Stromal cell of bone marrow (primary cell): ENCODE data around the gene COG6.

ENCODE experiments used
- DNase-seq: peaks from one replicate; pipeline ENCODE4 v3.0.0-alpha.2; 2012; ENCODE audit warnings: low read depth

The COG6 gene

GRCh38 chr13:39770221-39771090, 115.0 kb downstream of the COG6 start:
- no peak for DNase-seq

DNA sequence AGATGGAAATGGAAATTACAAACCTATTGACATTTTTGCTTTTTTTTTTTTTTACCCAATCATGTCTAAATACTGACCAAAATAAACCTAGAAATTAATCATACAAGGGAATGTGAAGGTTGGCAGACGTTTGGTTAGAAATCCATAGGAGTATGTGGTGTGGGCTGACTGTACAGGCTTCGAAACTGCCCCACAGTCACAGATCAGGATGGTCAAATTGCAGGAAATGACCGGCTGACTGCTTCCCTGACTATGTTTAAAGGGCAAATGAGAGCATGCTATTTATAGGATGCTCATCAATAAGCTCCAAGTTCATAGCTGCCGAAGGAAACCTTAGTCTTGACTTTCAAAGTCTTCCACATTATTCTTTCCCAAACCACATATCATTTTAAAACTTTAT, 118.4 kb downstream of the COG6 start:
- peak; percentile 32 for DNase-seq

DNA sequence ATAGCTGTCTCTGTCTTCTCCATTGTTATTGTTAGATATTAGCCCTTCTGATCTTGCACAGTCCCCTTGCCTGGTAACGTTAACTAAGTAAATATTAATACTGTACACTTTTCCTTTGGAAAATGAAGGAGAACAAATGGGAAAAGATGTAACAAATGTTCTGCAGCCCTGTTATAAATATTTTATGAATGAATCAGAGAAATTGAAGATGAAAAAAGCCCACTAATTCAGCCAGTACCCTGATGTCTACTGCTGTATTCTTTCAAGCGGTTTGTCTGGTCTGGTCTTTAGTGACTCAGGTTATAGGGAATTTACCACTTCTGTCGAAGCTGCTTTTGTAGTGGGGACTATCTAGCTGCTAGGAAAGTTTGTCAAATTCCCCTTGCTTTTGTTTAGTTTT, 121.0 kb downstream of the COG6 start:
- DNase-seq = peak; percentile 13

DNA sequence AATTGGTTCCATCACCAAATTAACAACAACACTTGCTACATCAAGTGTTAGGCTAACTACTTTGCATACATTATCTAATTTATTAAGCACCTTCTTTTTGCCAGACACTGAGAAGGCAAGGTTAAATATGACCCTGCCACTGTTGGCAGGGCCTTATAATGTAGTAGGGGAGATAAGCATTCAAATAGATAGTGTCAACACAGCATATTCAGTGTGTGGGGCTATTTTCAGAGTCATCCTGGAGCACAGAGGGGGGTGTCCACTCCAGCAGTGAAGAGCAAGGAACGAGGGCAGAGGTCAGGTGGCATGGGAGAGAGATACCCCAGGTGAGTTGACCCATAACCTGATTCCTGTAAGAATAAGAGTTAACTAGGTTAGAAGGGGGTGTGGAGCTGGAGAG, 121.6 kb downstream of the COG6 start:
- DNase-seq = no peak

- DNase-seq = peak; percentile 61
Observed at GRCh38 chr13:39777527-39778061, 122.1 kb downstream of the COG6 start.

- DNase-seq = no peak
Observed at GRCh38 chr13:39779337-39780265, 124.1 kb downstream of the COG6 start.

DNA sequence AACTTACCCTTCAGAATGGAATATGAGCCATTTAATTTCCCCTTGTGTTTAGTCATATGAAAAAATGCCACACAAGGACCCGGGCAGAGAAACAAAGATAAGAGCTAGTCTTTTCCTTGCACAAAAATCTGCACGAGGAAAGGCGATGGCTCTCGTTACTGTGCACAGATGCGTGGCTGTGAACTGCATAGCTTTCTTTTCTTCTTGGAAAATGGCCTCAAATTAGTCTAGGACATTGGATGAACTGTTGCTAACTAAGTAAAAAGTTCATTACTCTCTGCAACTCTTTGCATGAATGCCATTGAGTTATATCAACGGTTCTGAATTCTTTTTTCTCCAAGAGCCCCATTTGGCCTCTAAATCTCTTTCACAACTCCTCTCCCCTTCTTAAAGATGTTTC, 125.2 kb downstream of the COG6 start:
- DNase-seq = no peak

GRCh38 chr13:39781381-39781780, 125.9 kb downstream of the COG6 start:
- DNase-seq = no peak

DNA sequence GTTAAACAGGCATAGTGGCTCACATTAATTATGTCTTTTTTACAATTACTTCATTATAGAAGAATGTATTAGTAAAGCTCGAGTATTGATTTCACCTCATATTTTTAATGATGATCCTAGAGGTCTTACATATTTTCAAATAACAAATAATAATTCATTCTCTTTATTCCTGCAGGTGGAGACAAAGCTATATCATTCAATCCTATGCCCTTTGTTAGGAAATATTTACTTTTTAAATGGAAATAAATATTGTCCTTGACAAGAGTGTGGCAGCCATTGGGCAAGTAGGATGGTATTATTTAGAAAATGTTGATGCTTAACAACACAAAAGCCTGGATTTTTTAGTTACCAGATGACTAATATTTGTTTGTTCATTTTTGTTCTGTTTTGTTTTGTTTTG, 127.6 kb downstream of the COG6 start:
- DNase-seq = no peak

- DNase-seq = no peak
Observed at GRCh38 chr13:39784347-39784746, 128.9 kb downstream of the COG6 start.

DNA sequence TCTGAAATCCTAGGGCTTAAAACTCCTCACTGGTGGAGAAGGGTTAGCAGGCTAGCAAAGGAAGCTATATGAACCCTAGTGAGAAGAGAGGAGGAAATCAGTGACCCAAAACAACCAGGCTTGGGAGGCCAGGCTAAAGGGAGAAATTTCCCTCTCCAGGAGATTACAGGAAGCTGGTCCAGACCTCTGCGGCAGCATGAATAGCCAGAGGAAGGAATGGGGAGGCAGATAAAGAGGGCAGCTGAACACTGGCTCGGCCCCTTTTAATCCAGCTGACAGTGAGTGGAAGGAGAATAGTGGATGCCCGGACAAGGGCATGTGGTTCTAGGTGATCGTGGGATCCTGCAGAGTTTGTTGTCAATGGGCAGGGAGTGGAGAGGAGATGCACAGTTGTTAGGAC, 130.6 kb downstream of the COG6 start:
- no peak for DNase-seq

- DNase-seq = no peak
Observed at GRCh38 chr13:39787086-39787487, 131.6 kb downstream of the COG6 start.

DNA sequence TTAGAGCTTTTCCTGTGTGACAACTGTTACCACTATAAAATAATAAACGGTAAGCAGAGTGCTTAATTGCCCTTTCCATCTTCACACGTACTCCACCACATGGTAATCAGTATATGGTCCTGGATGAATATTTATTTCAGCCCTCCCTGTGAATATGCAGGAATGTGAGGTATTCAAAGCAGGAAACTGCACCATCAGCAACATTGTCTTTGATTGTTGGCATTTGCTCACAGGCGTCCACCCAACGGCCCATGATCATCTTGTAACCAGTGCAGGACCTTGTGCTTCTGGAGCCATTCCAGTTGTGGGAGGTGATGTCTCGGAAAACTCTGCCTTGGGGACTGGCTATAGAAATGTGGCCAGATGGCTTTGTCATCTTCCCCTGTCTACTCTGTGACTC, 132.6 kb downstream of the COG6 start:
- DNase-seq = no peak

- no peak for DNase-seq
Observed at GRCh38 chr13:39789451-39789850, 134.0 kb downstream of the COG6 start.
